Fibroblast of villous mesenchyme (primary cell): ENCODE data around the gene MLH1. TPM values are rescaled to one million over a fixed set of nuclear protein-coding genes. Genes with fewer than 3 reads are reported as not detected.
"Not testable (repeated sequence)": the region's sequence is repeated elsewhere in the genome, so short reads cannot be mapped to it uniquely, and the experiment has no call there.

ENCODE experiments used
- DNase-seq: peaks from one replicate; pipeline ENCODE4 v3.0.0-alpha.2; 2010; ENCODE audit warnings: low read depth
- H3K4me3 ChIP-seq: 2 replicates; pipeline ENCODE4 v1.5.1; 2011; ENCODE audit warnings: low read depth, mild to moderate bottlenecking, low read length
- total RNA-seq: library from RNA; depleted of rRNA; stranded (reverse); fragments of >200 nt; gene quantifications from 2 replicates; pipeline ENCODE4 v1.2.3, GENCODE V29; 2012
- TF ChIP-seq, protein P1 (sequence below): IDR thresholded peaks from 2 replicates; pipeline ENCODE4 v1.5.1; 2012; ENCODE audit warnings: low read depth, mild to moderate bottlenecking, low read length; ENCODE audit not compliant: insufficient read depth

MLH1 gene
- 56.7 and 63.5 TPM in 2 replicates for total RNA-seq

DNA sequence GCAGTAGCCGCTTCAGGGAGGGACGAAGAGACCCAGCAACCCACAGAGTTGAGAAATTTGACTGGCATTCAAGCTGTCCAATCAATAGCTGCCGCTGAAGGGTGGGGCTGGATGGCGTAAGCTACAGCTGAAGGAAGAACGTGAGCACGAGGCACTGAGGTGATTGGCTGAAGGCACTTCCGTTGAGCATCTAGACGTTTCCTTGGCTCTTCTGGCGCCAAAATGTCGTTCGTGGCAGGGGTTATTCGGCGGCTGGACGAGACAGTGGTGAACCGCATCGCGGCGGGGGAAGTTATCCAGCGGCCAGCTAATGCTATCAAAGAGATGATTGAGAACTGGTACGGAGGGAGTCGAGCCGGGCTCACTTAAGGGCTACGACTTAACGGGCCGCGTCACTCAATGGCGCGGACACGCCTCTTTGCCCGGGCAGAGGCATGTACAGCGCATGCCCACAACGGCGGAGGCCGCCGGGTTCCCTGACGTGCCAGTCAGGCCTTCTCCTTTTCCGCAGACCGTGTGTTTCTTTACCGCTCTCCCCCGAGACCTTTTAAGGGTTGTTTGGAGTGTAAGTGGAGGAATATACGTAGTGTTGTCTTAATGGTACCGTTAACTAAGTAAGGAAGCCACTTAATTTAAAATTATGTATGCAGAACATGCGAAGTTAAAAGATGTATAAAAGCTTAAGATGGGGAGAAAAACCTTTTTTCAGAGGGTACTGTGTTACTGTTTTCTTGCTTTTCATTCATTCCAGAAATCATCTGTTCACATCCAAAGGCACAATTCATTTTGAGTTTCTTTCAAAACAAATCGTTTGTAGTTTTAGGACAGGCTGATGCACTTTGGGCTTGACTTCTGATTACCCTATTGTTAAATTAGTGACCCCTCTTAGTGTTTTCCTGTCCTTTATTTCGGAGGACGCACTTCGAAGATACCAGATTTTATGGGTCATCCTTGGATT lies at the start of gene MLH1:
Gene MLH1, plus strand, starts transcription at position 193 of the 958 bp plus-strand sequence. Its CDS starts 30 bp downstream, at position 223.
- TF ChIP-seq, protein P1, sequence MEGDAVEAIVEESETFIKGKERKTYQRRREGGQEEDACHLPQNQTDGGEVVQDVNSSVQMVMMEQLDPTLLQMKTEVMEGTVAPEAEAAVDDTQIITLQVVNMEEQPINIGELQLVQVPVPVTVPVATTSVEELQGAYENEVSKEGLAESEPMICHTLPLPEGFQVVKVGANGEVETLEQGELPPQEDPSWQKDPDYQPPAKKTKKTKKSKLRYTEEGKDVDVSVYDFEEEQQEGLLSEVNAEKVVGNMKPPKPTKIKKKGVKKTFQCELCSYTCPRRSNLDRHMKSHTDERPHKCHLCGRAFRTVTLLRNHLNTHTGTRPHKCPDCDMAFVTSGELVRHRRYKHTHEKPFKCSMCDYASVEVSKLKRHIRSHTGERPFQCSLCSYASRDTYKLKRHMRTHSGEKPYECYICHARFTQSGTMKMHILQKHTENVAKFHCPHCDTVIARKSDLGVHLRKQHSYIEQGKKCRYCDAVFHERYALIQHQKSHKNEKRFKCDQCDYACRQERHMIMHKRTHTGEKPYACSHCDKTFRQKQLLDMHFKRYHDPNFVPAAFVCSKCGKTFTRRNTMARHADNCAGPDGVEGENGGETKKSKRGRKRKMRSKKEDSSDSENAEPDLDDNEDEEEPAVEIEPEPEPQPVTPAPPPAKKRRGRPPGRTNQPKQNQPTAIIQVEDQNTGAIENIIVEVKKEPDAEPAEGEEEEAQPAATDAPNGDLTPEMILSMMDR: no peak
- H3K4me3 ChIP-seq: peak within 1 kb of the TSS; percentile 96
- peak; percentile 100 for DNase-seq

GRCh38 chr3:36943601-36944000 lies 49.7 kb upstream of the MLH1 start:
- H3K4me3 ChIP-seq: peak overlapping the region; percentile 72
- TF ChIP-seq, protein P1: no peak
- DNase-seq: no peak

DNA sequence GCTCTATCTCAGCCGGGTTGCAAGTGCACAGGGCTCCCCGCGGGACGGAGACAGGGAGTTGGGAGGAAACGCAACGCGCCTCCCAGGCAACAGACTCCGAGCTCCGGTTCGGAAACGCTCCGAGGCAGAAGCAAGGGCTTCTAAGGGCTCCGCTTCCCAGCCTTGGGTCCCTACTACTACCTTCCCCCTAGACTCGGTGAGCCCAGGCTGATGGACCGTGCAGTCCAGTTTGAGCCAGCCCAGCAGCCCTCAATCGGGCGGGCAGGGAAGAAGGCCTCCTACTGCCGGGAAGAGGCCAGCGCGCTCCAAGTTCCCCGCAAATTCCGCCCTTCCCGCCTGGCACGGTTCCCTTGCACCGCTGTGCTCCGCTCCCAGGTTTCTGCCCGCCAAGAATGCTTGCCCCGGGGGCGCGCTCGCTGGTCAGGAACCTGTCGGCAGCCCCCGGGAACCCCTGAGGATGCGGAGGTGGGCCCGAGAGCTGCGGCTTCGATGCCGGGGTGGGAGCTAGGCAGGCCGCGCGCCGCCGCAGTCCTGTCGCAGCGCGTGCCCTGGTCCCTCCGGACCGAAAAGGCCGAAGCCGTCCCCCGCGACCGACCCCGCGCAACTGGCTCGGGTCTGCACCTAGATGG lies 49.2 kb upstream of the MLH1 start:
- TF ChIP-seq, protein P1: no peak
- DNase-seq: peak; percentile 61
- H3K4me3 ChIP-seq: peak overlapping the region; percentile 72

DNA sequence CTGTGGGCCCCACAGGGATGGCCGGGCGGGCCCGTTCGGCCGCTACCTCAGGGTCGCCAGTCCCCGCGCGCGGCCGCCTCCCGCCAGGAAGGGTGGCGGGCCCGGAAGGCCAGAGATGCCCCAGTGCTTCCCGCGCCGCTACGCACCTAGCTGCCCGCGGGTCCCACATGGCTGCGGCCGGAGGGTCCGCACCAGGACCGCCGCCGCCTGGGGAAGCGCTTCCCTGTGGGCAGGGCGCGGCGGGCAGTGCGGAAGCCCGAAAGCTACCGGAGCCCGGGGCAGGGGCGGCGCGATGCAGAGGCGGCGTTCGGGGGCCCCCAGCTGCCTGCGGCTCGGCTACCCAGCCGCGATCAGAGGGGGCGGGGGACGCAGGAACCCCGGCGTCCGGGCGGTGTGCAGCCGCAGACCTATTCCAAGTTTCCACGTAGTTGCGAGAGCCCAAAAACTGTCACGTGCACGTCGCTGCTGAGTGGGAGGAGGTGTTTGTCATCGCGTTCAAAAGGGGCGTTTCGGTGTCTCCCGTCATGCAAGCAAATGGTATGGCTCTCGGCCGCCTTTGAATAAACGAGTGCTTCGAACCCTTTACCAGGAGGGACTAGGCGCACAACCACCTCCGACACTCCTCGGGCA lies 48.6 kb upstream of the MLH1 start, which contains the start of gene TRANK1:
Gene TRANK1, minus strand, starts transcription at position 414 of the 630 bp plus-strand sequence. Its CDS starts 245 bp downstream, at position 169.
- TF ChIP-seq, protein P1: no peak
- peak; percentile 50 for DNase-seq
- peak within 1 kb of the TSS; percentile 72 for H3K4me3 ChIP-seq

GRCh38 chr3:36945333-36945980 lies 47.9 kb upstream of the MLH1 start:
- TF ChIP-seq, protein P1: no peak
- peak overlapping the region; percentile 72 for H3K4me3 ChIP-seq
- DNase-seq: no peak

DNA sequence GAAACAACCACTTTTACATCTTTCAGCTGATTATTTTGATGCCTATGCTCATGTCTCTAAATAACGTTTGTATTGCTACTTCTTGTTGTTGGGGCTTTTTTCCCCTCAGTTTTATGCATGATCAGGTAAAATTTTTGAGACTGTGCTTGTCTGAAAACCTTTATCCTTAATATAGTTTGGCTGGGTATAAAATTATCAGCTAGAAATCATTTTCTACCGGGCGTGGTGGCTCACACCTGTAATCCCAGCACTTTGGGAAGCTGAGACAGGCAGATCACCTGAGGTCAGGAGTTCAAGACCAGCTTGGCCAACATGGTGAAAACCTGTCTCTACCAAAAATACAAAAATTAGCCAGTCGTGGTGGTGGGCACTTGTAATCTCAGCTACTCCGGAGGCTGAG lies 45.5 kb upstream of the MLH1 start:
- not testable (repeated sequence) for DNase-seq, H3K4me3 ChIP-seq
